Left ventricle myocardium inferior (tissue), 1 donor: ENCODE data around the gene SELENOM. TPM values are rescaled to one million over a fixed set of nuclear protein-coding genes. Genes with fewer than 3 reads are reported as not detected.
A peak's percentile ranks its signal among the peaks of the same experiment; 100 is the strongest.

Experiments
- DNase-seq: peaks from one replicate; pipeline ENCODE4 v3.0.0-alpha.2; 2020
- H3K27ac ChIP-seq: fragments of 200-600 bp; replicated peaks from 2 replicates; pipeline ENCODE4 v1.8.0; 2021
- H3K27me3 ChIP-seq: fragments of 200-600 bp; 2 replicates; pipeline ENCODE4 v1.8.0; 2021; ENCODE audit warnings: low read depth
- H3K36me3 ChIP-seq: fragments of 200-600 bp; 2 replicates; pipeline ENCODE4 v1.8.0; 2021
- H3K4me1 ChIP-seq: fragments of 200-600 bp; 2 replicates; pipeline ENCODE4 v1.8.0; 2021
- H3K4me3 ChIP-seq: fragments of 200-600 bp; 2 replicates; pipeline ENCODE4 v1.8.0; 2021; ENCODE audit warnings: mild to moderate bottlenecking, moderate library complexity
- H3K9me3 ChIP-seq: fragments of 200-600 bp; replicated peaks from 2 replicates; pipeline ENCODE4 v1.8.0; 2021
- intact Hi-C: fragments of 100-400 bp; cut with micrococcal nuclease; formaldehyde crosslinking; loops from one replicate; pipeline ENCODE4 v1.11.0; 2022
- total RNA-seq: library from RNA; stranded (reverse); fragmentation: NEBNext Ultra II Directional; extraction: Animal tissue kit (Norgen Biotek cat#: 25700); gene quantifications from one replicate; pipeline ENCODE4 v1.2.1, GENCODE V29; 2021
- TF ChIP-seq, protein P1 (sequence below): fragments of 200-600 bp; IDR thresholded peaks from 2 replicates; pipeline ENCODE4 v1.8.0; 2021; ENCODE audit warnings: antibody characterized with exemption, mild to moderate bottlenecking, borderline replicate concordance
- donor health status: DM: no; HTN: yes; CAD: no; lungs with severe emphysema.

SELENOM gene
- total RNA-seq, 1 donor from 2014 or later, result 51.5 TPM

DNA sequence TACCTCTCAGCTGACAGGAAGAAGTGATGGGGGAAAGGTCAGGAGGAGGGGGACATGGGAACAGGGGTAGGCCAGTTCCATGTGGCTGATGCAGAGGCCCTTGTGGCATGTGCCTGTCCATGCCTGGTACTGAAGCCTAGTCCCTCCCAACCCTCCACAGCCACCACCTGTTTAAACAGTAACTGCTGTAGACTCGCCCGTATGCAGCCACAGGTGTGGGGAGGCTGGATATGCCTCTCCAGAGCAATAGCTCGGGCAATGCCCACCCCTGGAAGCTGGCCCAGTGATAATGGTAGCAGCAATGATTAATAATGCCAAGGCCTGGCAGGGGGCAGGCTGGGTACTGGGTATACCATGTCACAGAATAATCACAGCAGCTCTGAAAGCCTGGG, 24.0 kb downstream of the SELENOM start:
- TF ChIP-seq, protein P1, sequence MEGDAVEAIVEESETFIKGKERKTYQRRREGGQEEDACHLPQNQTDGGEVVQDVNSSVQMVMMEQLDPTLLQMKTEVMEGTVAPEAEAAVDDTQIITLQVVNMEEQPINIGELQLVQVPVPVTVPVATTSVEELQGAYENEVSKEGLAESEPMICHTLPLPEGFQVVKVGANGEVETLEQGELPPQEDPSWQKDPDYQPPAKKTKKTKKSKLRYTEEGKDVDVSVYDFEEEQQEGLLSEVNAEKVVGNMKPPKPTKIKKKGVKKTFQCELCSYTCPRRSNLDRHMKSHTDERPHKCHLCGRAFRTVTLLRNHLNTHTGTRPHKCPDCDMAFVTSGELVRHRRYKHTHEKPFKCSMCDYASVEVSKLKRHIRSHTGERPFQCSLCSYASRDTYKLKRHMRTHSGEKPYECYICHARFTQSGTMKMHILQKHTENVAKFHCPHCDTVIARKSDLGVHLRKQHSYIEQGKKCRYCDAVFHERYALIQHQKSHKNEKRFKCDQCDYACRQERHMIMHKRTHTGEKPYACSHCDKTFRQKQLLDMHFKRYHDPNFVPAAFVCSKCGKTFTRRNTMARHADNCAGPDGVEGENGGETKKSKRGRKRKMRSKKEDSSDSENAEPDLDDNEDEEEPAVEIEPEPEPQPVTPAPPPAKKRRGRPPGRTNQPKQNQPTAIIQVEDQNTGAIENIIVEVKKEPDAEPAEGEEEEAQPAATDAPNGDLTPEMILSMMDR, result no peak
- no peaks in the 10 kb centered on the region for H3K9me3 ChIP-seq
- peaks cover 23% of the 10 kb centered on the region for H3K36me3 ChIP-seq
- no peaks in the 10 kb centered on the region for H3K27me3 ChIP-seq
- peaks cover 79% of the 10 kb centered on the region for H3K4me1 ChIP-seq
- DNase-seq, result no peak
- intact Hi-C loops, result loop anchor here (5.0 kb wide), 2 partner anchors 36 to 111 kb away; no protein-coding TSS in a partner anchor
- peak overlapping the region; percentile 95 for H3K27ac ChIP-seq
- H3K4me3 ChIP-seq, result peak overlapping the region; percentile 89

DNA sequence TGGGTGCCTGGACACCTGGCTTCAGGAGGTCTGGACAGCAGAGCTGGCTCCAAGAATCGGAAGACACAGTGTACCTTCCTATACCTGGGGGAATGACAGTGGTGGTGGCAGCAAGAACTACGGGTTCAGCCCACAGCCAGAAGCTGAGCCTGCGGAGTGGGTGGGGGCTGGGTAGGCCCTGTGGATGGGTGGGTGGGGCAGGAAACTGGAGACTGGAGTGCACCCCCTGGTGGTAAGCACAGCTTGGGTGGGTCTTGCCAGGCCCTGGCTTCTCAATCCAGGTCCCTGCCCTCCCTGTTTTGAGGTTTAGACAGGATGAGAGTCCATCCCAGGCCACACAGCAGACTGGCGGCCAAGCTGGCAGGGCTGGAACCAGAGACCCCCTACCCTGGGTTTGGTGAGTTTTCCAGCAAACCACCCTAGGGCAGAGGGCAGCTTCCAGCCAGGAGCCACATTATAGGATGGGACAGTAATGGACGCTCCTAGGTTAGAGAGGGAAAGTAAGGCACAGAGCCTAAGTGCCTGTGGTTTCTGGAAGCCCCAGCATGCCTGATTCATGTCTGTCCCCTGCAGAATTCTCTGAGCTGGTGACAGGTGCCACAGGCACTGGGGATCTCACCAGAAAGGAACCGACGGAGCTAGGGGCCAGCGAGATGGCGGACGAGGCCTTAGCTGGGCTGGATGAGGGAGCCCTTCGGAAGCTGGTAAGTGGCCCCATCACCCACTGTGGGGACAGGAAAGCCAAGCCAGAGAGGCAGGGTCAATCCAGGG, 24.6 kb downstream of the SELENOM start:
- H3K9me3 ChIP-seq, result no peaks in the 10 kb centered on the region
- H3K4me3 ChIP-seq, result peak overlapping the region; percentile 89
- peaks cover 17% of the 10 kb centered on the region for H3K36me3 ChIP-seq
- DNase-seq, result peak; percentile 79
- intact Hi-C loops, result loop anchor here (5.0 kb wide), 2 partner anchors 35 to 110 kb away; no protein-coding TSS in a partner anchor
- H3K27me3 ChIP-seq, result no peaks in the 10 kb centered on the region
- peaks cover 73% of the 10 kb centered on the region for H3K4me1 ChIP-seq
- TF ChIP-seq, protein P1, result peak; percentile 78
- peak overlapping the region; percentile 95 for H3K27ac ChIP-seq

DNA sequence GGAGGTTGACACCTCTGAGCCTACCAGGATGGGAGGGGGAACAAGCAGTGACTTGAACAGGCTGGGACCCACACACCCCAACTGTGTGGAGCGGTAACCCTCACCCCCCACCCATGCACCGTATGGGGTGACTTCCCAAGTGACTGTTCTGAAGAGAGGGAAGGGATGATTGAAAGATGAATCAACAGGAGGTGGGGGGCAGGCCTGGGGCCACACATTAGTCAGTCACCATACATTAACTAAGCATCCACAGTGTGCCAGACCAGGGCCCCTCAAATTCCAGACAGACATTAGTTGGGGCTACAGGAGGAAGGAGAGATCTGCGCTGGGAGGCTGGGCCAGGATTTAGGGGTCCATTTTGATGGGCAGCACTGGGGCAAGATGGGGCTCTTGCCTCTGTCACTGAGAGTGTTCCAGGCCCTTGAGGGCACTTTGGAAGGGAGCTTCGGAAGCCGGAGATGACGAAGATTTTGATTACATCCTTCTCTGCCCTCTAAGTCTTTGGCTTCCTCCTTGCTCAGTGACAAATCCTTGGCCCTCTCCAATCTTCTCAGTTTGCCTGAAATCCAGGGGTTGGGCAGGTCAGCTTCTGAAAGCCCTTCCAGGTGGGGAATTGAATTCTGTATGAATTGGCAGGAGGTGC, 25.3 kb downstream of the SELENOM start:
- Histone ChIP-seq H3K36me3 (peaks cover 12% of the 10 kb centered on the region), H3K27me3 (no peaks in the 10 kb centered on the region), H3K27ac (peak overlapping the region; percentile 95), H3K9me3 (no peaks in the 10 kb centered on the region), H3K4me3 (peak overlapping the region; percentile 89), H3K4me1 (peaks cover 66% of the 10 kb centered on the region)
- intact Hi-C loops, result loop anchor here (5.0 kb wide), 2 partner anchors 35 to 110 kb away; no protein-coding TSS in a partner anchor
- DNase-seq, result no peak
- TF ChIP-seq, protein P1, result no peak

DNA sequence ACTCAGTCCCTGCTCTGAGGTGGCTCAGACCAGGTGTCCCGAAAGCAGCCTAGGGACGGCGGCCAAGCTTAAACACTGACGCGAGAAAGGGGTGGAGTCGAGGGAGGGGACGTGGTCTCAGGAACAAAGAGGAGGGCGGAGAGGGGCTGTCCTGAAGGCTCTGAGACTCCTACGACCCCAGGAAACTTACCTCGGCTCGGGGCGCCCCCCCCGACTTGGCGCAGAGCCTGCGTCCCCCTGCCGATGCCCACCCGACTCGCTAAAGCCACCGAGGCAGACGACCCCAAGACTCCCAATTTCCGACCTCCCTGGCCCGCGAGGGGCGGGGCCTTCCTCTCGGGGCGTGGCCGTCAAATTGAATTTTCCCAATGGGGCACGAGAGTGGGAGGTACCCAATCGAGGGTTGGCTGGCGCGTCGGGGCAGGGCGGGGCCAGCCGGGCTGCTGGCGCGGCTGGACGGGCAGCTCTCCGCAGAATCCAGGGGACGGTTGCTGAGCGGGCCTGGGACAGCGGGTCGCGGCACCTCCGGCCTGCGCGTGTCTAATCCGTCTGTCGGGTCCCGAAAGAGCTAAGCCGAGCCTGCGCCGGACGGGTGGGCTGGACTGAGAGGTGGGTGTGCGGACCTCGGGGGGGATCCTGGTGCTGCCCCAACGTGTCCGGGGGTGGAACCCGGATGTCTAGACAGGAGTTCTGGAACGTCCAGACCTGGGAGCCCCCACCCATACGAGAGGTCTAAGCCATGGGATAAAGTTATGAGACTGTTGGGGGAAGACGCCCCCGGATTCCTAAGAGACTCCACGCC, 26.3 kb downstream of the SELENOM start, which contains the start of gene SMTN:
Gene SMTN, plus strand, starts transcription at position 471 of the 802 bp plus-strand sequence. CDS start 1,941 bp downstream, outside the sequence.
- TF ChIP-seq, protein P1, result no peak
- H3K27ac ChIP-seq, result peak within 1 kb of the TSS; percentile 95
- peak; percentile 93 for DNase-seq
- peak within 1 kb of the TSS; percentile 89 for H3K4me3 ChIP-seq
- H3K4me1 ChIP-seq, result peaks cover 65% of the 10 kb centered on the region
- no peaks in the 10 kb centered on the region for H3K27me3 ChIP-seq
- peaks cover 12% of the 10 kb centered on the region for H3K36me3 ChIP-seq
- intact Hi-C loops, result loop anchor here (5.0 kb wide), 2 partner anchors 34 to 109 kb away; no protein-coding TSS in a partner anchor
- H3K9me3 ChIP-seq, result no peaks in the 10 kb centered on the region
